COR-L47 (cell line): ENCODE results near the gene ABCC8.

Experiments used
- DNase-seq: peaks from one replicate; lab custom pipeline; 2025; lab: John Stamatoyannopoulos, UW

ABCC8 gene

GRCh38 chr11:17471501-17471900 is 5.1 kb downstream of the ABCC8 start:
- DNase-seq, result no peak

- DNase-seq, result no peak
These were observed 6.6 kb downstream of the ABCC8 start for GRCh38 chr11:17469998-17470397.

- no peak for DNase-seq
These were observed 8.5 kb downstream of the ABCC8 start for GRCh38 chr11:17468122-17468521.

DNA sequence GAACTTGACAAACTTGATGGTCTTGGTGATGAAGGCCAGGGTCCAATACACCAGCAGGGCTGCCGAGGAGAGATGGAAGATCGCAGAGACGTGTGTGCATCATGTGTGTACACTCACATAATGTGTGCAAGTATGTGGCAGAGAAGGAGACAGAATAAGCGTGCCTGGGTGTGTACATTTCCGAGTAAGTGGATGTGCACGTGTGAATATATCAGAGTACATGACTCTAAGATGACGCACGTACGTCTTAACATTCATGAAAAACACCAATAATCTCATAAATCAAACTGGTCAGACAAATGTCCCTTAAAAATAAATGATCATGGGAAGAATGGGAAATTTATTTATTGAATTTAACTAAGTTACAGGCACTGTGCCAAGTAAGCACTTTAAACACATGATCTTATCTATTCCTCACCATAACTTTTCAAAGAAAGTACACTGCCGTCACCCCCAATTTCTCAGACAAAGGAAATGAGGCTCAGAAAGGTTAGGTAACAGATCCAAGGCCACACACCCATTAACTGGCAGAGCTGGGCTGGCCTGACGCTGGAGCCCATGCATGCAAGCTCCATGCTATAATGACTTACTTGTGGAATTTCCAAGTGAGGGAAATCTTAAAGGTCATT is 13.0 kb downstream of the ABCC8 start:
- DNase-seq, result no peak

GRCh38 chr11:17462940-17463339 is 13.7 kb downstream of the ABCC8 start:
- DNase-seq, result no peak

DNA sequence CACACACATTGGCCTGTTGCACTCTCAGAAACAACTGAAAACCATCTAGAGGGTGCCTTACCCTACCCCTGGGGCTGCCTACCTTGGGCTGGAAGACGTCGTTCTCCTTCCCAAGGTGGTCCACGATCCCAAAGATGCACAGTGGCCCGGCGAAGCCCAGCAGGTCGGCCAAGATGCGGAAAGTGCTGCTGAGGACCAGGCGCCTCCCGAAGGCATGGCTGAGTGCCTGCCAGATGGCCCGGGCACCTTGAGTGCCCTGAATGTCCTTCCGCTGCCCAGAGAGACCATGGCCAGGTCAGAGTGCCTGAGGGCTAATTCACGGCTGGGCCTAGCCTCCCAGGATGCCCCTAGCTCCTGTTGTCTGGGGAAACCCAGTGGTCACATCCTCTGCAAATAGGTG is 16.2 kb downstream of the ABCC8 start:
- DNase-seq, result no peak

DNA sequence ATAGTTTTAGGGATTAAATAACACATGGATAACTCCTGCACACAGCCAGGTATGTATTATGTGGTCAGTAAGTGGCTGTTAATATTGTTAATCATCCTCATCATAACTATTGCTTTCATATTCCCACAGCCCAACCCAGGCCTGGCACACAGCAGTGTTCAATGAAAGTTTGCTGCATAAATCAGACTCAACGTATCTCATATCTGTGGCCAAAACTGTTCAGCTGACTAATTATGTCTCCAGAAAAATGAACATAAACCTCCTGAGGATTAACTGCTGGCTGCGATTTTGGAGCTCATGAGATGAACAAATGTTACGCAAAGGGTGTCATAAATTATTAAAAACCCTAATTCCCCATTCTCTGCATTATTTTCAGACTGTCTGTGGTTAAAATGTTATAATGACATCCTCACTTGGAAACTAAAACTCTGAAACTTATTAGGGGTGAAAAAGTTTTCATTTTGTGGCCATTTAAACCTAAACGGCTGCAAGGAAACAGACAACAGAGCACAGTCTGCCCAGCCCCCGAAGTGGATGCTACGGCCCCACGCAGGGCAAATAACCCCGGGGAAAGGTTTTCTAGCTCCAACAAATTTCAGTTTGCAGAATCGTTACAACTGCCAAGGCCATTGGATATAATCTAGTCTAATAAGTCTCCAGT is 17.3 kb downstream of the ABCC8 start:
- no peak for DNase-seq

GRCh38 chr11:17458268-17458667 is 18.4 kb downstream of the ABCC8 start:
- no peak for DNase-seq

DNA sequence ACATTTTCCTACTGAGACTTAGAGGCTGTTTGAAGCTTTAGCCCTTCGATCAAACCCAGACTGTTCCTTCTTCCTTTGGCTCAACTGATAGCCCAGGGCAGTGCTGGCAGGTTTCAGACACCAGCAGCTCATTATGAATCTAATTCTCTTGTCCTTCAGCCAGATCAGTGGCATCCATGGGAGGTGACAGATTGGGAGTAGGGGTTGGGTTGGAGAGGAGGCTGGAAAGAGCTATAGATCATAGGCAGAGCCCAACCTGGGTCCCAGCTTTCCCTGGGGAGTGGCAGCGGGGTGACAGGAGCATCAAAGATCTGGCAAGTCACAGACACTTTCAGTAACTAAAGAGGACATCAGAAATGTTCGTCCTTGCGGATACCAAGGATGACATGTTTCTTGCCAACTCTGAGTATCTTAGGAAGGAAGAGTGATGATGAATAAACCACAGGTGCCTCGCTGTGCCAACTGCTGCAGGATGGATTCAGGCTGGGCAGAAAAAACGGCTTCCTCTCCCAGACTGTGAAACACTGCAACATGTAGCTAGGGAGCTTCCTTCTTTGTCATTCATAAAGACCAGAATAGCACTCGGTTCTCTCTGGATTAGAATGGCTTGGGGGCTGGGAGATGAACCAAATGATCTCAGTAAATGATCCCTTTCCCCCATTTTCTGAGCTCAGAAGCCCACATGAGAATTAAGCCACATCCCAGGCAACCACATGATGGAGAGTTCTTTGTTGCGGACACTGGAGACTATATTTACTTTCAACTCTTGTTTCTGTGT is 19.1 kb downstream of the ABCC8 start:
- no peak for DNase-seq

DNA sequence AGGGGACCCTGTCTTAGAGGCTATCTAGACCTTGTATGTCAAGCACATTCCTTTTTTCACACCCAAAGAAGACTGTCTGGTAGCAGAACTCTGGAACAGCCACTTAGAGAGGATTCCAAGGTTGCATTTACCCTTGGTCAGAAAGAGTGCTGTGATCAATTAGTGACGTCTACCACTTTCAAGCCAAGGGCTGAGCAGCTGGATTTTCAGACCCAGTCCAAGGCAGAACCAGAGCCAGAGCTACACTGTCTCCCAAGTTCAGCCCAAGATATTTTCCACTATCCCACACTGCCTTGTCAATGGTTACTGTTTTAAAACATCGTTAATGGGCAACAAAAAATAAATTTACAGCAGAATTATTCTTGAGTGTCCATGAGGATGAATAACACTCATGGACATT is 24.0 kb downstream of the ABCC8 start:
- DNase-seq, result no peak

GRCh38 chr11:17449158-17449557 is 27.5 kb downstream of the ABCC8 start:
- no peak for DNase-seq

- no peak for DNase-seq
These were observed 30.2 kb downstream of the ABCC8 start for GRCh38 chr11:17446482-17446881.

DNA sequence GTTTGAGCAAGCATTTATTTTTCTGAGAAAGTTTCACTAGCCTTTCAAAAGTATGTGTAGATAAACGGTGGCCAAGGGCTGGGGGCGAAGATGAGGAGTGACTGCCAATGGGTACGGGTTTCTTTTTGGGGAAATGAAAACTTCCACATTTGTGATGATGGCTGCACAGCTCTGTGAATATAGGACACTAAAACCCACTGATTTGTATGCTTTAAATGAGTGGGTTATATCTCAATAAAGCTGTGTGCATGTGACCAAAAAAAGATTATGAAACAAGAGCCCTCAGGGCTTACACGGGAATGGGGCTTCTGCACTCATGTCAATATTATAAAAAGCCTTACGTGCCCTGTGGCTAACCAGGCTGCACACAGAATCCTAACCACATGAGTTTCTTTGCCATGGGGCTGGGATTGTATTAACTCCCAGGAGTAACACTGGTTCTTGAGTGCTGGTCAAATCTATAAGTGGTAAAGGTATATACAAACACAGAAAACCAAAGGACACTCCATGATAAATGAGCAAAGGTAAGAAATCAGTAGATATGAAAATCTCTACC is 31.3 kb downstream of the ABCC8 start:
- no peak for DNase-seq

DNA sequence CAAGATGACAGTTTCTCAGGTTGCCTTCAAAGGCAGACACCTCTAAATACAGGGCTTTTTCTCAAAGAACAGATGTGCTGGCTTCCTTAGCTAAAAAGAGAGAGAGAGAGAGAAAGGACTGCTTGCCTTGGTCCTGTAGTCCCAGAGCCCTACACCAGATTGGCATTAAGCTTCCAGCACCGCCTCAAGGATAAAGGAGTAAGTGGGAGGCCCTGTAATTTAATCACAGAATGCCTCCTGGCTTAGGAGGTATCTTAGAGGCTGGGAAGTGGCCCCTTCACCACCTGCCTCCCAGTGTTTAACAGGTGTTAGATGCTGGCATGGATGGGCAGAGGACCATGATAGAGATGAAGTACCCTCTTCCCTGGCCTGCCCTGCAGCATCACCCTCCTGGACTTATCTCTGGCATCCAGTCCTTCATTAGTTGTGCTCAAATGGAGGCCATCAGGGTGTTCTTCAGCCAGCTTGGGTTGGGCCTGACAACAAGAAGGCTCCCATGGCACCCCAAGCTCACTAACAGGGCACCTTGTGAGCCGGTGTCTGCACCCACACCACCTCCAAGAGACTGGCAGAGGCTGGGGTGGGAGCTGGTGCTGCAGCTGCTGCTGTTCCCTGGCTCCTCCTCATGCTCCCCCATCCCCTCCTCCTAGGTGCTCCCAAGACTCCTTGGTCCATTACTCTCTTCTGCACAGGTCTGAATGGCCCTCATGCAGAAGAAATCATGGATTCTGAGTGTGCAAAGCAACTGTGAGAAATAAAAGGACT is 32.5 kb downstream of the ABCC8 start:
- DNase-seq, result no peak

GRCh38 chr11:17443423-17443822 is 33.2 kb downstream of the ABCC8 start:
- no peak for DNase-seq

- no peak for DNase-seq
These were observed 33.6 kb downstream of the ABCC8 start for GRCh38 chr11:17443000-17443399.

DNA sequence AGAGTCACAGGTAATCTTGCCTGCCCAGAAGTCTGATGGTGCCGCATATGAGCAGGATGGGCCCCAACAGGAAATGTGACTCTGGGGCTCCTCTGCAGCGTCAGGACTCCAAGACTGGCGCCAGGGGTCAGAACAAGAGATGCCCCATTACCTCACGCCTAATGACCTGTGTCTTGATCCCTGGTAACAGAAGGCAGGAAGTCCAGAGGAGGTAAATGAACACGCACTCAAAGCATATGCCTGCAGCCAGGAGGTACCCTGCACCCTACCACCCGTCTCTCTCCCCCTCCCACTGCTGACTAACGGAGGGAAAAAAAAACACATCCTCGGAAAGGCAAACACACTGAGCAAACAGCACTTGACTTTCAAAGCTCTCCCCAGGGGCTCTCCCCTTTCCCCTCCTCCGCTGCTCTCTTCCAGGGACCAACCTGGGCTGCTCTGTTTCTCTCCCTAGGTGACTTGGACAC is 37.3 kb downstream of the ABCC8 start:
- DNase-seq, result peak; percentile 86

GRCh38 chr11:17437366-17437765 is 39.3 kb downstream of the ABCC8 start:
- no peak for DNase-seq

GRCh38 chr11:17434108-17434507 is 42.5 kb downstream of the ABCC8 start:
- no peak for DNase-seq

GRCh38 chr11:17432002-17432401 is 44.6 kb downstream of the ABCC8 start:
- no peak for DNase-seq

DNA sequence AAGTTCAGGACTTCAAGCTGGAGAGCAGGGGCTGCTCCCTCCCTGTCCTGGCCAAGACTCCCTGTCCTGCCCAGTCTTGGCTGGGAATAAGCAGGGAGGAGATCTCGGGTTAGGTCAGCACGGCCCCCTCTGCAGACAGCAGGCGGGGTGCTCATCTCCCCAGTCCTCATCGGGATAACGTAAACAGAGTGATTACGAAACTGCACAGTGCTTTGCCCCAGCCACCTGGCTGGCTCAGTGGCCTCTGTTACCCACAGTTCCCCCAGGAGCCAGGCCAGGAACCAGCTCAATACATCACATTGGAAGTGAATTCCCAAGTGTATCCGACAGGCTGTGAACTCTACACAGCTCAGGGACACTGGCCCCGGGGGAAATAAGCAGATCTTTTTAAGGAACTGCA is 45.5 kb downstream of the ABCC8 start:
- DNase-seq, result no peak

- no peak for DNase-seq
These were observed 46.0 kb downstream of the ABCC8 start for GRCh38 chr11:17430616-17431015.
